Retinal pigment epithelial cell (primary cell): Measurements from ENCODE around the gene SEC14L5.

Experiments
- DNase-seq: peaks from one replicate; pipeline ENCODE4 v3.0.0-alpha.2; 2010; ENCODE audit warnings: low read depth
- H3K4me3 ChIP-seq: 2 replicates; pipeline ENCODE4 v1.5.1; 2011; ENCODE audit warnings: mild to moderate bottlenecking, low read length, control low read depth, moderate library complexity
- CTCF ChIP-seq: conservative IDR thresholded peaks from 2 replicates; pipeline ENCODE4 v1.5.1; 2011; ENCODE audit warnings: low read depth, low read length, control low read depth, inconsistent platforms

SEC14L5 gene

DNA sequence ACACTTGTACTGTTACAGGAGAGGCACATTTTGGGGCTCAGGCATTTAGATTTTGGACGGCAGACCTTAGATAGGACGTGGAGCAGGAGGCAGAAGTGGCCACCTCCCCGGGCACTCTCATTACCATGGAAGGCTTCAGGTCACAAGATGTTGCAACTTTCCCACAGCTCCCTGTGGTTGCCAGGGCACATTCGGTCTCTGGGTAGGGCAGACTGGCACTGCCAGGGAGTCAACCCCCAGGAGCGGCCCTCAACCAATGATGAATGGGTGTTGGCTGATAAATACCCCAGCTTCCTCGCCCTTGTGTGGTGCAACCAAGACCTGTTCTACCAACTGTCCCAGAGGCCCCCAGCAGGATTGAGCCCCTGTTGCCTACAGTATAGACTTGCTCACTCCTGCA is 64.4 kb downstream of the SEC14L5 start:
- no peak for TF ChIP-seq CTCF
- H3K4me3 ChIP-seq, result no peak overlapping the region
- DNase-seq, result no peak

DNA sequence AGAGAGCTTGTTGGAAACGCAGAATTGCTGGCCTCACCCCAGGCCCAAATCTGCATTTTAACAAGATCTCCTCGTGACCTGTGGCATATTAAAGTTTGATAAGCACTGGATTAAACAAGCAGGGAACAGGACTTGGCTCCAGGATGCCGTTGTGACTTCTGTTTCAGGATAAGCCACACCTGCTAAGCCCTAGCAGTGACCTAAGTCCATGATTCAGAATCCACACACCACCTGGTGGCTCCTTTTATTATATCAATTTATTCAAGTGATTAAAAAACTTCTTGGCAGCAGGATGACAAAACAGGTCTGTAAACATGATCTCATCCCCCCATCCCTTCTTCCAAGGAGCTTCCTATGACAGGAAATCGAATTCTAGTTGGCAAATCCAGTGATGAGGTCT is 66.5 kb downstream of the SEC14L5 start:
- TF ChIP-seq CTCF, result peak; percentile 35
- DNase-seq, result no peak
- H3K4me3 ChIP-seq, result no peak overlapping the region

DNA sequence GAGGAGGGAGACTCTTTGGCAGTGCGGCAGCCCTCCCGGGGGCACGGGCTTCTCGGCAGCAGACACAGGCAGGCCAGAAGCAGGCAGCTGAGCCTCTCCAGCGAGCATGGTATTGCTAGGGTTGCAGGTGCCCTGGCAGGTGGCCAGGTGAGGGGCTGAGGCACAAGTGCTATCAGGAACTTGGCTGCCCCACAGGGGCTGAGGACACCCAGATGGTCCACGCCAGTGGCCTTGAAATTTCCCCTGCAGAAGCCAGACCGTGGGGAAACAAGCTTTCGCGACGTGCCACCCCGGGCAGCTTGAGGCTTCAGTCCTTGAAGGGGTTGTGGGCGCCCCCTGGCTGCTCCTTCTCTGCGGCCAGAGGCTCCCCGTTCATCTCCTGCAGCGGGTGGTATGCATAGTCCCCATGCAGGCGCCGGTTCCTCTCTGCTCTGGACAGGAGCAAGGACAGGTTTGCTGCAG is 67.1 kb downstream of the SEC14L5 start:
- no peak for DNase-seq
- no peak overlapping the region for H3K4me3 ChIP-seq
- peak; percentile 58 for TF ChIP-seq CTCF

GRCh38 chr16:5026664-5027063 is 68.5 kb downstream of the SEC14L5 start:
- H3K4me3 ChIP-seq, result no peak overlapping the region
- no peak for DNase-seq
- TF ChIP-seq CTCF, result no peak

DNA sequence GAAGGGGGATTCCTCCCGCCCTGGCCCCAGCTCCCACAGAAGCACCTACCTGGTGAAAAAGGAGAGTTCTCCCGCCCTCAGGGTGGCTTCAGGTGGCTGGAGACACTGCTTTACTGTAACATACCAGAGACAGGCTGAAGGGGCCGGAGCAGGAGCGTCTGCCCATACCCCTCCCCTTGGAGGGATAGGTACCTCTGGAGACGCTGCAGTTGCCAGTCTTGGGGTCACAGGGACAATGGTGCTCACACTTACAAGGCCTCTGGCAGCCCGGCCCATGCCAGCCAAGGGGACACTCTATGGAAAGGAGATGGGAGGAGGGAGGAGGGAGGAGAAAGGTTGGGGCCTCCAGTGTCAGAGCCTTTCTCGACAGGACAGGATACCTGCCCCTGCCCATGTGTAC is 69.0 kb downstream of the SEC14L5 start:
- no peak for DNase-seq
- TF ChIP-seq CTCF, result no peak
- no peak overlapping the region for H3K4me3 ChIP-seq

DNA sequence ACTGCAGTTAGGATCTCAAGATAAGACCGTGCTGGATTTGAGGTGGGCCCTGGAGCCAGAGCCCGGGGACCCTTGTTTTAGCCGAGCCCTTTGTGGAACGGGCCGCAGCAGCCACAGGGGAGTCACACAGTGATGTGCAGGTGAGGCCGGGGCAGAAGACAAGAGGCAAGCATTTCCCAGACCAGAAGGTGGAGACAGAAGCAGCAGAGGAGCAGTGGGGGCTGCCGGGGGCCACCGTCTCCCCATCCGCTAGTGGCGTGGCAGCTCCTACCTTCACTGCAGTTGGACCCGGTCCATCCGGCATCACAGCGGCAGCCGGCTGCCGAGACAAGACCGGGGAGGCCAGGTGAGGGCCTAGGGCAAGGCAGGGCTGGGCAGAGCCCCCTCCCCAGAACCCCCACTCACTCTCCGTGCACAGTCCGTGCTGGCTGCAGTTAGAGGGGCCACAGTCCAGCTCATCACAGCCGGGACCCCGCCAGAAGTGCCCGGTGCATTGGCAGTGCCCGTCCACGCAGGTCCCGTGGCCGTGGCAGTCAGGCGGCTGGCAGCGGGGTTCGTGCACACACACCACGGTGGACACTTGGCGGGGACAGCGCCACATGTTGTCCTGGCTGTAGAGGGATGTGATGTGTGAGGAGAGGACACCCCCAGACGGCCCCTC is 69.6 kb downstream of the SEC14L5 start:
- no peak overlapping the region for H3K4me3 ChIP-seq
- TF ChIP-seq CTCF, result no peak
- no peak for DNase-seq

- no peak overlapping the region for H3K4me3 ChIP-seq
- no peak for TF ChIP-seq CTCF
- no peak for DNase-seq
Measured at GRCh38 chr16:5028950-5029475, 70.9 kb downstream of the SEC14L5 start.
